SJSA1 (cell line): ENCODE data around the gene TARM1. TPM values are rescaled to one million over a fixed set of nuclear protein-coding genes. Genes with fewer than 3 reads are reported as not detected.
"Not testable (repeated sequence)": the region's sequence is repeated elsewhere in the genome, so short reads cannot be mapped to it uniquely, and the experiment has no call there.

ENCODE experiments used
- DNase-seq, 2 experiments: peaks; one replicate each; pipeline ENCODE4 v3.0.0-alpha.2; 2015 to 2020; ENCODE audit warnings: low spot score in 2 of 2, low read depth in 1 of 2
- H3K27ac ChIP-seq: fragments of 250-450 bp; sonication (Bioruptor Pico); 2 replicates; pipeline ENCODE4 v1.5.1; 2020; ENCODE audit warnings: mild to moderate bottlenecking, moderate library complexity
- H3K27me3 ChIP-seq: fragments of 250-450 bp; sonication (Bioruptor Pico); replicated peaks from 2 replicates; pipeline ENCODE4 v1.5.1; 2020; ENCODE audit warnings: mild to moderate bottlenecking, moderate library complexity
- H3K36me3 ChIP-seq: fragments of 250-450 bp; sonication (Bioruptor Pico); 2 replicates; pipeline ENCODE4 v1.5.1; 2020; ENCODE audit warnings: mild to moderate bottlenecking
- H3K4me1 ChIP-seq: fragments of 250-450 bp; sonication (Bioruptor Pico); replicated peaks from 2 replicates; pipeline ENCODE4 v1.6.1; 2021; ENCODE audit warnings: mild to moderate bottlenecking
- H3K4me3 ChIP-seq: fragments of 250-450 bp; sonication (Bioruptor Pico); 2 replicates; pipeline ENCODE4 v1.5.1; 2020; ENCODE audit warnings: mild to moderate bottlenecking
- H3K9me3 ChIP-seq: fragments of 250-450 bp; sonication (Bioruptor Pico); replicated peaks from 2 replicates; pipeline ENCODE4 v1.5.1; 2020; ENCODE audit warnings: mild to moderate bottlenecking
- total RNA-seq: library from RNA; depleted of rRNA; stranded (reverse); fragments of >200 nt; shearing (Covaris generic); gene quantifications from 2 replicates; pipeline ENCODE4 v1.2.3, GENCODE V29; 2014

Gene TARM1
- total RNA-seq, 1 experiment from 2014 or later = not detected

DNA sequence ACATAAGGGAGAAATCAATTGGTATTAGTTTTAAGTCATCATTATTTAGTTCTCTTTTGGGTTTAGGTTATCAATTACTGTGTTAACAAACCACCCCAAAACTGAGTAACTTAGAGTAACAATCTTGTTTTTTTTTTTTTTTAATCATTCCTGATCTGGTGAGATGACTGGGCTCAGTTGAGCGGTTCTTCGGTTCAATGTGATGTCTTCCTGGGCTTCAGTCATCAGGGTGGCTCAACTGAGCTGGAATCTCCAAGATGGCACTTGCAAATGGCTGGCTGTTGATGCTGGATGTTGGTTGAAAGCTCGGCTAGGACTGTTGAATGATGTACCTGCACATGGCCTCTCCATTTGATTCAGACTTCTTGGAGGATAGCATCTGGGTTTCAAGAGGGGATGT is 3.2 kb upstream of the TARM1 start:
- Histone ChIP-seq H3K27ac (no peak overlapping the region), H3K9me3 (peaks cover 4% of the 10 kb centered on the region; the same call in 1 of the 2 replicates), H3K36me3 (no peaks in the 10 kb centered on the region), H3K4me1 (no peaks in the 10 kb centered on the region), H3K4me3 (no peak overlapping the region), H3K27me3 (no peaks in the 10 kb centered on the region)
- no peak for DNase-seq

DNA sequence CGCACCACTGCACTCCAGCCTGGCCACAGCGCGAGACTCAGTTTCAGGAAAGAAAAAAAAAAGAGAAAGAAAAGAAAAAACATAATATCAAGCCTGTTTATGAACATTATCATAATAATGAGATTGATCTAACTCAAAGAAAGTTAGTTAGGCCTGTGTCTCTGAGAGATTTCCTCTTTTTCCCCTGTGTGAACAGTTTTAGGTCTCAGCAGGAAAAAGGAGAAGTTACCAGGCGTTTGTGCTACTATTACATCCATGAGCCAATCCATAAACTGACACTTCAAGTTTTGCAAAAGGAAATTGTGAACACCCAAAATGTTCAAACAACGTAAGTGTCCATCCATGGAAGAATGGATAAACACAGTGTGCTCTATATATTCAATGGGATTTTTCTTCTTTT is 3.8 kb downstream of the TARM1 start:
- no peak overlapping the region for H3K27ac ChIP-seq
- DNase-seq = no peak
- H3K4me3 ChIP-seq = no peak overlapping the region
- H3K27me3 ChIP-seq = no peaks in the 10 kb centered on the region
- H3K4me1 ChIP-seq = no peaks in the 10 kb centered on the region
- H3K36me3 ChIP-seq = no peaks in the 10 kb centered on the region
- H3K9me3 ChIP-seq = peaks cover 4% of the 10 kb centered on the region; the same call in 1 of the 2 replicates

DNA sequence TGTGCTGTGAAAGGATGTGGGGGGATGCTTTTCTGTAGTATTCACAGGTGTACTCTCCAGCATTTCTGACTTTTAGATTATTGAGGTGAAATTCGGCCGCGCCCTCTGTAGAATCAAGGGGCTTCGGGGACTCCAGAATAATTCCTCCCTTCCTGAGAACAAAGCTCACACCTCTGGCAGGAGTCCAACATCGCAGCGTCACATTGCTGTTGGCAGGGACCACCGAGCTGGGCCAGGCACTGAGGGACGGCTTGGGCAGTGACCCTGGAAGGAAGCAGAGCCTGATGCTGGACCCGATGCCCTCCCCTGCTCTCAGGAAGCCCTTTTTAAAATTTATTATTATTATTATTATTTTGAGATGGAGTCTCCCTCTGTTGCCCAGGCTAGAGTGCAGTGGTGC is 6.3 kb downstream of the TARM1 start:
- Histone ChIP-seq H3K9me3 (no peaks in the 10 kb centered on the region), H3K36me3 (no peaks in the 10 kb centered on the region), H3K27ac (no peak overlapping the region), H3K27me3 (no peaks in the 10 kb centered on the region), H3K4me3 (no peak overlapping the region), H3K4me1 (no peaks in the 10 kb centered on the region)
- no peak for DNase-seq

DNA sequence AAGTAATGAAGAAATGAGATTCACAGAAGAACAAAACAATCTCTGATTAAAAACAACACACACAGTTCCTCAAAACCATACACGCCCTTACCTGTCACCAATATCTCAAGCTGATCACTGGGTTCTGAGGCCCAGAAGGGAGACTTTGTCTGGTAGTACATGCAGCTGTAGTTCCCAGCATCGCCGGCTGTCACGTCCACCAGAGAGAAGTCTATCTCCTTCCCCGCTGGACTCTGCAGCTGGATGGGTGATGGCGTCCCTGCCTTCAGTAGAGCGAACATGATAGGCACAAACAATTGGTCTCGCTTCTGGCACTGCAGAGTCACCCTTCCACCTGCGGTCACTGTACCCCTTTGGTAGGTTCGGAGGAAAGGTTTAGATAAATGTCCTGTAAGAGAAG is 7.3 kb downstream of the TARM1 start:
- H3K4me1 ChIP-seq = no peaks in the 10 kb centered on the region
- DNase-seq = no peak
- H3K27ac ChIP-seq = no peak overlapping the region
- H3K36me3 ChIP-seq = no peaks in the 10 kb centered on the region
- H3K9me3 ChIP-seq = peaks cover 3% of the 10 kb centered on the region; the same call in 1 of the 2 replicates
- H3K27me3 ChIP-seq = no peaks in the 10 kb centered on the region
- H3K4me3 ChIP-seq = no peak overlapping the region

DNA sequence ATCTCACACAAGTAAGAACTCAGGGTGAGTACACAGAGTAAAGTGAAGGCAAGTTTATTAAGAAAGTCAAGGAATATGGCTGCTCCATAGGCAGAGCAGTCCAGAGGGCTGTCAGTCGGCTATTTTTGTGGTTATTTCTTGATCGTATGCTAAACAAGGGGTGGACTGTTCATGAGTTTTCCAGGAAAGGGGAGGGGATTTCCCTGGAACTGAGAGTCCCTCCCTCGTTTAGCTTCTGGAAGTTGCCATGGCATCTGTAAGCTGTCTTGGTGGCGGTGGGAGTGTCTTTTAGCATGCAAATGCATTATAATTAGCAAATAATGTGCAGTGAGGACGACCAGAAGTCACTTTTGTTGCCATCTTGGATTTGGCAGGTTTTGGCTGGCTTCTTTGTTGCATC is 11.7 kb downstream of the TARM1 start:
- Histone ChIP-seq H3K9me3 (peaks cover 3% of the 10 kb centered on the region; the same call in 1 of the 2 replicates), H3K27me3 (peaks cover 5% of the 10 kb centered on the region; the same call in 1 of the 2 replicates)

DNA sequence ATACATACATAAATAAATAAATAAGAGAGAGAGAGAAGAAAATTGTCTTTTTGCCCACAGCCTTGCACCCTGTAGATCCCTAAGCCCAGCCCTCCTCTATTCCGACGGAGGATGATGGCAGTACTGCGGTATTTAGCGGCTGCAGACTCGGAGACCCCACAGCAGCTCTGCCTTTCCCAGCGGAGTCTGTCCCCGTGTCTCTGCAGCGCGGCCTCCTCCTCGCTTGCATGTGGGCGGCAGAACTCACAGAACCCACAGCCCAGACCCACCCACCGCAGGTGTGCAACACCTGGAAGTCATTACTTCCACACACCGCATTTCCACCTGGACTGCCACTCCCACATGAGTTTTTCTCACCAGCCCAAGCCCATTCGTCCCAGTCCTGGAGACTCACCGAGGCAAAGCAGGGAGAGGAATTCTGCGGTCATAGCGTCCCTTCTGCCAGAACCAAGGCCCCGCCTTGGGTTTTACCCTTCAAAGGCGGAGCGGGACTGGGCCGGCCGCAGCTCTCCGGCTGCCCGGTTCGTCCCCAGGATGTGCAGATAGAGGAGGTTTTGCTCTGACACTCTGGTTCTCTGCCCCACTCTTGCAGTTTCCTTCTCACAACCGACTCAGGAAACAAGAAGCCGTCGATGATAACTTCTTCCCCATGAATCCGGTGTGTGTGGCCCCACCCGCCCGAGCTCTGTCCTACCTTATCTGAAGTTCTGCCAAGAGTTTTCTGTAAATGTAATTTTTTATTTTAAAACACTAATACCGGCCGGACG is 17.6 kb downstream of the TARM1 start, which contains the start of gene VSTM1:
Gene VSTM1 (minus strand): TSS at position 548 of the 767 bp plus-strand sequence. CDS start 120 bp downstream, at position 428.
- no peaks in the 10 kb centered on the region for H3K9me3 ChIP-seq
- H3K4me1 ChIP-seq = no peaks in the 10 kb centered on the region
- H3K36me3 ChIP-seq = no peaks in the 10 kb centered on the region
- H3K27me3 ChIP-seq = peaks cover 8% of the 10 kb centered on the region; the same call in 1 of the 2 replicates
- no peak within 1 kb of the TSS for H3K27ac ChIP-seq
- no peak within 1 kb of the TSS for H3K4me3 ChIP-seq
- no peak for DNase-seq

More for the DNA sequence above, 11.7 kb downstream of the TARM1 start:
- Histone ChIP-seq H3K27ac (no peak overlapping the region), H3K36me3 (no peaks in the 10 kb centered on the region), H3K4me3 (no peak overlapping the region), H3K4me1 (no peaks in the 10 kb centered on the region)
- no peak for DNase-seq

DNA sequence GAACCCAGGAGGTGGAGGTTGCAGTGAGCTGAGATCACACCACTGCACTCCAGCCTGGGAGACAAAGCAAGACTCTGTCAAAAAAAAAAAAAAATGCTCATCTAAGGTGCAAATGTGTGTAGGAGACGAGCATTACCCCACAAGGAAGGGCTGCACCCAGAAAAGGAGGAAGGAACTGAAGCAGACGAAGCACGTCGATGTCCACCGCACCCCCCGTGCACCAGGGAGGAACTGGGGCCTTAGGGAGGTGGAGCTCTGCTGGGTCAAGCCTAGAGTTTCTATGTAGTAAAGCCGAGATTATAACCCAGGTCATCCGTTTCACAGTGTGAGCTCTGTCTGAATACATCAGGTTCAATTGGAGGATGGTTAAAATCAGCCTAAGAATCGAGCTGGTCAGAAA is 18.5 kb downstream of the TARM1 start:
- Histone ChIP-seq H3K4me3 (no peak overlapping the region), H3K27ac (no peak overlapping the region), H3K27me3 (peaks cover 8% of the 10 kb centered on the region; the same call in 1 of the 2 replicates), H3K36me3 (no peaks in the 10 kb centered on the region), H3K9me3 (no peaks in the 10 kb centered on the region), H3K4me1 (no peaks in the 10 kb centered on the region)
- DNase-seq = no peak

DNA sequence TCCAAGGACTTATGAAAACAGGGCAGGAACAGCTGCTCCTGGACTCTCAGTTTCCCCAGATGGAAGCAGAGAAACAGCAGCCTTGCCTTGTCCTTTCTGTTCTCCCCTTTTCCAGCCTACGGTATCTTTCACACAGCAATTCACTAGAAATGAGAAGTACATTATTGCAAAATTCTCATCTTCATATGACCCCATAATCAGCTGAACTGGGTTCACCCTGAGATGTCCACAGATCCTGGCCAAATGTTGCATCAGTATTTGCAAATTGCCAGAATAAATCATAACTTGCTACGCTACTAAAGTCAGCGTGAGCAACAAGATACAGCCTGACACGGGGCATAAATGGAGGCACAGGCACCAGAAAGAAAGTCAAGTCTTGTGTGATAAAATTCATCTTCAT is 33.5 kb downstream of the TARM1 start:
- no peaks in the 10 kb centered on the region for H3K4me1 ChIP-seq
- no peak overlapping the region for H3K4me3 ChIP-seq
- H3K27ac ChIP-seq = no peak overlapping the region
- H3K27me3 ChIP-seq = peaks cover 38% of the 10 kb centered on the region
- H3K36me3 ChIP-seq = no peaks in the 10 kb centered on the region
- H3K9me3 ChIP-seq = no peaks in the 10 kb centered on the region
- DNase-seq = no peak

DNA sequence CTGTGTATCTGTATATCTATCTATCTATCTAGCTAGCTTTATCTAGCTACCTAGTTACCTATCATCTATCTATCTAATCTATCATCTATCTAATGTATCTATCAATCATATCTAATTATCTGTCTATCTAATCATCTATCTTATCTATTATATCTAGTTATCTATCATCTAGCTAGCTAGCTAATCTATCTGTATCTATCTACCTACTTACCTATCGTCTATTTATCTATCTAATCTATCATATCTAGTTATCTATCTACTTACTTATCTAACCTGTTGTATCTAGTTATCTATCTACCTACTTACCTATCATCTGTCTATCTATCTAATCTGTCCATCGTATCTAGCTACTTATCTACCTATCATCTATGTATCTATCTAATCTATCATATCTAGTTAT is 35.4 kb downstream of the TARM1 start:
- no peak overlapping the region for H3K4me3 ChIP-seq
- 0 out of 2 replicates have a peak, but pooled peaks cover 4% of the 10 kb centered on the region for H3K4me1 ChIP-seq
- H3K27ac ChIP-seq = no peak overlapping the region
- no peaks in the 10 kb centered on the region for H3K9me3 ChIP-seq
- DNase-seq = no peak
- peaks cover 38% of the 10 kb centered on the region for H3K27me3 ChIP-seq
- H3K36me3 ChIP-seq = no peaks in the 10 kb centered on the region

DNA sequence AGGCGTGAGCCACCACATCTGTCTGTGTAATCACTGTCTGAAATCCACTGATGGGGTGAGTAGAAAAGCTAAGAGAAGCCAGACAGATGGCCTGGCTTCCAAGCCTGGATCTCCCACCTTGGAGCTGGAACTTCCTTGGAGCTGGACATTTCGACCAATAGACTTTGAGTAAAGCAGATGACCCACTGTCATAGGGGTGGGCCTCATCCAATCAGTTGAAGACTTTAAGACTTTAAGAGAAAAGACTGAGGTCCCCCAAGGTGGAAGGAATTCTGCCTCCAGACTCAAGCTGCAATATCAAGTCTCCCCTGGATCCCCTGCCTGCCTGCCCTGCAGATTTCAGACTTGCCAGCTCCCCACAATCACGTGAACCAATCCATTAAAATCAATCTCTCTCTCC is 38.2 kb downstream of the TARM1 start:
- H3K27ac ChIP-seq = no peak overlapping the region
- no peaks in the 10 kb centered on the region for H3K36me3 ChIP-seq
- no peaks in the 10 kb centered on the region for H3K9me3 ChIP-seq
- H3K4me1 ChIP-seq = 0 out of 2 replicates have a peak, but pooled peaks cover 4% of the 10 kb centered on the region
- no peak for DNase-seq
- no peak overlapping the region for H3K4me3 ChIP-seq
- peaks cover 28% of the 10 kb centered on the region for H3K27me3 ChIP-seq

DNA sequence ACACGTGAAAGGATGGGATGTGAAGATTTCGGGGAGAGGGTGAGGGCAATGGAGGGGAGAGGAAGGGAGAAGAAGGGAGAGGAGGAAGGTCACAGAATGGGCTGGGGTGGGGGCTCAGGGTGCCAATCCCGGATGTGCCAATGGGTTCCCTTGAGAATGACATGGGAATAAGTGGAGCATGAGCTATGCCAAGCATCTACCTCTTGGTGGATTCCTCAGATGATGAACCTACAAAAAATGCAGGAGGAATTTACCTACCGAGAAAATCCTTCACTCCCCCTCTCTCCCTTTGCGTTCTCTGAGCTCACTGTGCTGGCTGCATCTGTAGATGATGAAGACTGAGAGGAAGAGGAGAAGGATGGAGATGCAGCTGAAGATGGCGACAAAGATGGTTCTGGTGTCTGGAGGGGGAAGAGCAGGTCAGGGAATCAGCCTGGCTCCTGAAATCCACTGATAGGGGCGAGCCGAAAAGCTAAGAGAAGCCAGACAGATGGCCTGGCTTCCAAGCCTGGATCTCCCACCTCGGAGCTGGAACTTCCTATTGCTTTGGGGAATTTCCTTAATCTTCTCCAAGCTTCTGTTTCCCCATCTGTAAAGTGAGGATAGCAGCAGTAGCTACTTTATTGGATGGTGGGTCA is 39.1 kb downstream of the TARM1 start:
- Histone ChIP-seq H3K4me1 (0 out of 2 replicates have a peak, but pooled peaks cover 4% of the 10 kb centered on the region), H3K9me3 (no peaks in the 10 kb centered on the region), H3K27me3 (peaks cover 22% of the 10 kb centered on the region), H3K36me3 (no peaks in the 10 kb centered on the region), H3K27ac (no peak overlapping the region), H3K4me3 (no peak overlapping the region)
- no peak for DNase-seq

DNA sequence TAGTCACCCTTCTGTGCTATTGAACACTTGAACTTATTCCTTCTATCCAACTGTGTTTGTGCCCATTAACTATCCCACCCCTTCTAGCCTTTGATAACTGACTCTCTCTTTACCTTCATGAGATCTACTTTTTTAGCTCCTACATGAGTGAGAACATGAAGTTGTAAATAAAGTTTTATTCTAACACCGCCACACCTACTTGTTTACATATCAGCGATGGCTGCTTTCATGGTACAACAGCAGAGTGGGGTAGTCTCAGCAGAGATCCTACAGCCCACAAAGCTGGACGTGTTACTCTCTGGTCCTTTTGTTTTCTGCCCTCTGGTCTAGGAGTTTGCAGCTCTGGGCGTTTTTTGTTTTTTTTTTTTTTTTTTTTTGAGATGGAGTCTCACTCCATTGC is 41.2 kb downstream of the TARM1 start:
- Histone ChIP-seq H3K27ac (no peak overlapping the region), H3K9me3 (no peaks in the 10 kb centered on the region), H3K4me3 (no peak overlapping the region), H3K27me3 (peaks cover 6% of the 10 kb centered on the region; the same call in 1 of the 2 replicates), H3K36me3 (no peaks in the 10 kb centered on the region), H3K4me1 (peaks cover 19% of the 10 kb centered on the region)
- no peak for DNase-seq

DNA sequence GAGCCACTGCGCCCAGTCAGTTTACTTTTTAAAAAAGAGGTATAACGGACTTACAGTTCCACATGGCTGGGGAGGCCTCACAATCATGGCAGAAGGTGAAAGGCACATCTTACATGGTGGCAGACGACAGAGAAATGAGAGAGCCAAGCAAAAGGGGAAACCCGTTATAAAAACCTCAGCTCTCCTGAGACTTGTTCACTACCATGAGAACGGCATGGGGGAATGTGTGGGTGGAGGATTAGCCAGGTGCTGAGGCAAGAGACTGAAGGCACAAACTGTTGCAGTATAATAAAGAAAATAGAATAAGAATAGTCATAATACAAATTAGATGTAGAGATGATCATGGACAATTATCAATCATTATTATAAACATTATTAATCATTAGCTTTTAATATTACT is 44.6 kb downstream of the TARM1 start:
- H3K27ac ChIP-seq, H3K27me3 ChIP-seq, H3K36me3 ChIP-seq, H3K4me3 ChIP-seq, DNase-seq, H3K9me3 ChIP-seq: not testable (repeated sequence)
- peaks cover 21% of the 10 kb centered on the region for H3K4me1 ChIP-seq
